ENCODE results near the gene HES3. TPM values are rescaled to one million over a fixed set of nuclear protein-coding genes. Genes with fewer than 3 reads are reported as not detected.
"Not testable (repeated sequence)": the region's sequence is repeated elsewhere in the genome, so short reads cannot be mapped to it uniquely, and the experiment has no call there.

HES3 gene
- total RNA-seq, 1 donor from 2014 or later: not detected

- H3K36me3 ChIP-seq: no peaks in the 10 kb centered on the region
- TF ChIP-seq CTCF (IDR thresholded peaks at IDR 0.05) (no peak), POLR2A (IDR thresholded peaks at IDR 0.05) (no peak), POLR2AphosphoS5 (IDR thresholded peaks at IDR 0.05; ENCODE audit: insufficient read depth in 1 of 2, low read depth in 1 of 2) (no peak)
Measured at GRCh38 chr1:6211731-6212130, 32.2 kb upstream of the HES3 start.

GRCh38 chr1:6212193-6212959, 31.6 kb upstream of the HES3 start:
- TF ChIP-seq POLR2AphosphoS5 (IDR thresholded peaks at IDR 0.05; ENCODE audit: insufficient read depth in 1 of 2, low read depth in 1 of 2): no peak
- TF ChIP-seq POLR2A (IDR thresholded peaks at IDR 0.05): no peak
- TF ChIP-seq CTCF (IDR thresholded peaks at IDR 0.05): no peak
- H3K27me3 ChIP-seq: no peaks in the 10 kb centered on the region
- no peaks in the 10 kb centered on the region for H3K36me3 ChIP-seq
- intact Hi-C loops (cut with DNase I): no loop called here
- peaks cover 21% of the 10 kb centered on the region for H3K4me1 ChIP-seq
- no peak overlapping the region for H3K4me3 ChIP-seq
- no peak for DNase-seq (ENCODE audit: extremely low spot score in 2 of 2)
- no peak overlapping the region for H3K27ac ChIP-seq
- H3K9me3 ChIP-seq: no peaks in the 10 kb centered on the region

More at GRCh38 chr1:6211731-6212130, 32.2 kb upstream of the HES3 start:
- no peaks in the 10 kb centered on the region for H3K27me3 ChIP-seq
- DNase-seq (ENCODE audit: extremely low spot score in 2 of 2): no peak
- intact Hi-C loops (cut with DNase I): no loop called here
- H3K4me3 ChIP-seq: no peak overlapping the region
- H3K27ac ChIP-seq: no peak overlapping the region
- no peaks in the 10 kb centered on the region for H3K9me3 ChIP-seq
- H3K4me1 ChIP-seq: peaks cover 28% of the 10 kb centered on the region

GRCh38 chr1:6218375-6219164, 25.4 kb upstream of the HES3 start:
- no peak for DNase-seq (ENCODE audit: extremely low spot score in 2 of 2)
- H3K36me3 ChIP-seq: peaks cover 0 to 8% of the 10 kb centered on the region in 2 donors
- no peaks in the 10 kb centered on the region for H3K9me3 ChIP-seq
- no peak overlapping the region for H3K4me3 ChIP-seq
- intact Hi-C loops (cut with DNase I): no loop called here
- H3K27ac ChIP-seq: no peak overlapping the region
- peaks cover 10% of the 10 kb centered on the region for H3K4me1 ChIP-seq
- TF ChIP-seq CTCF (IDR thresholded peaks at IDR 0.05) (no peak), POLR2A (IDR thresholded peaks at IDR 0.05) (no peak), POLR2AphosphoS5 (IDR thresholded peaks at IDR 0.05; ENCODE audit: insufficient read depth in 1 of 2, low read depth in 1 of 2) (no peak)
- no peaks in the 10 kb centered on the region for H3K27me3 ChIP-seq

DNA sequence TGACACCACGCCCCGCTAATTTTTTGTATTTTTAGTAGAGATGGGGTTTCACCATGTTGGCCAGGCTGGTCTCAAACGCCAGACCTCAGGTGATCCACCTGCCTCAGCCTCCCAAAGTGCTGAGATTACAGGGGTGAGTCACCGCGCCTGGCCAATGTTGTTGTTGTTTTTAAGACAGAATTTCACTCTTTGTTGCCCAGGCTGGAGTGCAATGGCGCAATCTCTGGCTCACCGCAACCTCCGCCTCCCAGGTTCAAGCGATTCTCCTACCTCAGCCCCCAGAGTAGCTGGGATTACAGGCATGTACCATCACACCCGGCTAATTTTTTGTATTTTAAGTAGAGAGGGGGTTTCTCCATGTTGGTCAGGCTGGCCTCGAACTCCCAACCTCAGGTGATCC, 24.3 kb upstream of the HES3 start:
- DNase-seq (ENCODE audit: extremely low spot score in 2 of 2); H3K27me3 ChIP-seq; H3K4me3 ChIP-seq; H3K9me3 ChIP-seq; intact Hi-C loops (cut with DNase I): not testable (repeated sequence)
- Histone ChIP-seq H3K4me1 (peaks cover 10% of the 10 kb centered on the region), H3K36me3 (peaks cover 0 to 19% of the 10 kb centered on the region in 2 donors), H3K27ac (peak overlapping the region; percentile 44)

DNA sequence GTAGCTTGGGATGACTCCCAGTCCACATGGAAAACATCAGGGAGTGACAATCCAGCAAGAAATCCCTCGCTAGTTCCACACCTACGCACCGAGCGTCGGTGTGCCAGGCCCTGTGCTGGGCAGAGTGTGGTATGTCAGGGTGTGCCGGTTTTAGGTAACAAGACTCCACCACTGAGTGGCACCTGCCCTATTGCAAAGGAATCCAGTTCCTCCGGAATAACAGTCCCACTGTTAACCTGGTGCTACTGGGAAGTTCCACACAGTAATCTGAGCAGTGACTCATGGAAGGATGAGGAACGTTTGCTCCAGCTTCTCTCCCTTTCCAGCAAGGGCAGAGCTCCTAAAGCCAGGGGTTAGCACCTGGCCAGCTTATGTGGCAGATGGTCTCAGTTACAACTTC, 23.7 kb upstream of the HES3 start:
- no peaks in the 10 kb centered on the region for H3K9me3 ChIP-seq
- peaks cover 0 to 25% of the 10 kb centered on the region in 2 donors for H3K36me3 ChIP-seq
- peaks cover 10% of the 10 kb centered on the region for H3K4me1 ChIP-seq
- H3K4me3 ChIP-seq: no peak overlapping the region
- intact Hi-C loops (cut with DNase I): no loop called here
- no peak for TF ChIP-seq CTCF (IDR thresholded peaks at IDR 0.05)
- TF ChIP-seq POLR2AphosphoS5 (IDR thresholded peaks at IDR 0.05; ENCODE audit: insufficient read depth in 1 of 2, low read depth in 1 of 2): peak; percentile 51 to 74
- no peaks in the 10 kb centered on the region for H3K27me3 ChIP-seq
- no peak overlapping the region for H3K27ac ChIP-seq
- DNase-seq (ENCODE audit: extremely low spot score in 2 of 2): no peak

Data from vagina (tissue), 2 donors.